Posterior vena cava (tissue), 2 donors: ENCODE measurements around the gene NPR2. TPM values are rescaled to one million over a fixed set of nuclear protein-coding genes. Genes with fewer than 3 reads are reported as not detected.

Experiments
- DNase-seq: peaks from one replicate; pipeline ENCODE4 v3.0.0-alpha.2; 2020; ENCODE audit warnings: low spot score
- intact Hi-C, 2 donors: fragments of 100-400 bp; cut with DNase I; formaldehyde crosslinking; loops; one replicate each; pipeline versions ENCODE4 v1.14.1 to v1.14.2; 2022 to 2023
- total RNA-seq, 2 donors: library from RNA; stranded (reverse); fragmentation: NEBNext Ultra II Directional; extraction: Animal tissue kit (Norgen Biotek cat#: 25700); gene quantifications; one replicate each; pipeline ENCODE4 v1.2.1, GENCODE V29; 2021
- donor health status: DM: yes; HTN: yes; CAD: no.
- donor health status: DM: yes; HTN: yes; CAD: no.

Gene NPR2
- total RNA-seq, 2 donors from 2014 or later: 27.4 to 47.1 TPM

DNA sequence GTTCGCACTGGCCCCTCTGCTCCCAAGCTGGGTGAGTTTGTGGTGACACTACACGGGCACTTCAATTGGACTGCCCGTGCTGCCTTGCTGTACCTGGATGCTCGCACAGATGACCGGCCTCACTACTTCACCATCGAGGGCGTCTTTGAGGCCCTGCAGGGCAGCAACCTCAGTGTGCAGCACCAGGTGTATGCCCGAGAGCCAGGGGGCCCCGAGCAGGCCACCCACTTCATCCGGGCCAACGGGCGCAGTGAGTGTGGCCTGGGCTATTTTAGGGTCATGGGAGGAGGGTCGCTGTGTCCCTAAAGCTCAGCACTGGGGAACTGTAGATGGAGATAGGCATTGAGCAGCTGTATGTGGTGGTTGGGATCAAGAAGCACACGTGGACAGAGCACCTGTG is 1.4 kb downstream of the NPR2 start:
- intact Hi-C loops: loop anchor here (1.0 to 5.0 kb wide), 3 partner anchors 34 to 89 kb away; partner anchors contain the start of genes FAM221B (in 2 of the 2) and TMEM8B (in 1 of the 2)
- no peak for DNase-seq

DNA sequence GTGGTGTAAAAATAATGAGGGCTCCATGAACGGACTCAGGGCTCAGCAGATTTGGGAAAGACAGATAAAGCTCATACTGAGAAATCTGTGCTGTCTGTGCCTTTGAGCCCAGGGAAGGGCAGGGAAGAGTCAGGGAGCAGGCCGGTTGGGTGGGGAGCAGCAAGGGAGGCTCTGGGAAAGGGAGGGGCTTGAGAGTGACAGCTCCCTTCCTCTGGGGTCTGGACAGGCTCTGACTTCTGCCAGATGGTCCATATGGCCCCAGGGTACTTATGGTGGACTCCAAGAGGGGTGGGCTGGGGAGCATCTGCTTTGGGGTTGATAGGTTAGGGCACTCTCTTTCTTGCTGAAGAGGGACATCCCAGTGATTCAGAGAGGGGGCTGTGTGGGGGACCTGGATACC is 2.1 kb downstream of the NPR2 start:
- DNase-seq: no peak
- intact Hi-C loops: loop anchor here (1.0 to 5.0 kb wide), 3 partner anchors 34 to 89 kb away; partner anchors contain the start of genes FAM221B (in 2 of the 2) and TMEM8B (in 1 of the 2)

DNA sequence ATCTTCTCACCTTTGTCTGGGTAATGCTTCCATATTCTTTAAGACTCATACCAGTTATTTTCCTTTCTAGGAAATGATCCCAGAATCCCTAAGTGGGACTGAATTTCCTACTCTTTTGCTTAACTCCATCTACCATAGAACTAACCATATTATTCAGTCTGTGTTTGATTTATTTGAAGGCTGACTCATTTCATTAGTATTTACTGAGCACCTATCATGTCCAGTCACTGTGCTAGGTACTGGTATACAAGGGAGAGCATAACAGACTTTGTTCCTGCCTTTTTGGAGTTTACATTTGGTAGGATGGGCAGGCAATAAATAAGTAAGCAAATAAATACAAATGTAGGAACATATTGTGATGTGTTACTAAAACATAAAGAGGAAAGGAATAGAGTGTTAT is 4.3 kb downstream of the NPR2 start:
- DNase-seq: no peak
- intact Hi-C loops: no loop called here

DNA sequence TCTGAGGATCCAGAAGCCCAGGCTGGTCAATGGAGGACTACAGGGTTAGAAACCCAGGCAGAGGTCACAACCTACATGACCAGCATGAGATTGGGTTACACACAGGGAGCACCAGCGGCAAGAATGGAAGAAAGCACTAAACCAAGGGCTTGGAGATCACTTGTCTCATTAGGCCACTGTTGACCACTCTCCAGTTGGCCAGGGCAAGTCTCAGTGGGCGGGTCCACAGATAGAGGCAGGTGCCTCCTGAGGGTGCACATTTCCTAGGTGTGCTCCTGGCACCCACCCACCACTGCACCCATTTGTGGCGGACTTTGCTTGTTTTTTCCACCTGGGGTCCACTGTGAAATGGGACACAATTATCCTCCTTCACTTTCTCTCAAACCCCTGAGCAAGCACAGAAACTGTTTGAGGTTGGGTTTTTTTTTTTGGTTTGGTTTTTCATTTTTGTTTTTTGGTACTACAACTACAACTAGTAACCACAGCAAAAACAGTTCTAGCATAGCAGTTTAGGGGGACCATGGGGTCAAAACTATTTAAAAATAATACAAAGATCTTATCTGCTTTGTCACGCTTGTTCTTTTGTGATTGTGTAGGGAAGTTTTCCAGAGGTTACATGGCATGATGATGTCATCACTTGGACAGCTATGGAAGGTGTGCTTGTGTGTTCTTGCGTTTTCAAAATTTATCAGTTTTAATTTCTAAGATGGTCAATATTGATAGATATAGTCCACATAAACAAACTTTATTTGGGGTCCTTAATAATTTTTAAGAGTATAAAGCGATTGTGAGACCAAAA is 6.1 kb downstream of the NPR2 start:
- intact Hi-C loops: no loop called here
- no peak for DNase-seq

DNA sequence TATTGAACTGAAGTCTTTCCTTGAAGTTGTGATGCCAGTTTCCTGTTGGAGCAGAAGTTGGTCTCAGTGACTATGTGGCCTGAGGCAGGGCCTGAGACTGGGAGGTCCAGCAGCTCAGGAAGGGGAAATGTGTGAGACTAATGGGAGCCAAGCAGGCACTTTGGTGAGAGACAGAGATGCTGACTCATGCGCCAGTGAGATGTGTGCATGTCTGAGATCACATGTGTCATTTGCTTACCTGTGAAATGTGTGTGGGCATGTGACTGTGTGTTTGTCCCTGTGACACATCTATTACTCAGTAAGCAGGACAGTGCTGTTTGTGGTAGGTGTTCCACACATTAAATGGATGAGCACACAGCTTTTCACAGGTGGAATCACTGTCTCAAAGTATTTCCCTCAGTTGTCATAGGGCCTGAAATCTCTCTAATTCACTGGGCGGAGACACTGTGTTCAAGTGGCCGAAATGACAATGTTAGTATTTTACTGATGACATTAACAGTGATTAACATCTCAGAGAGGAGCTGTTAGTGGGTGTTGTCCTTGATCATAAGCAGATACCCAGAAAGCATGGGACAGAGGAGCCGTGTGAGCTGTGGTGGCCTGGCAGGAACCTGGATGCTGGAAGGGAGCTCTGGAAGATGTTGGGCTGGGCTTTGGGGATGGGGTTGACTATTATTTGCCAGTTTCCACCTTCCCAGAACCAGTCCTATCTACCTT is 7.4 kb downstream of the NPR2 start:
- intact Hi-C loops: no loop called here
- DNase-seq: no peak

DNA sequence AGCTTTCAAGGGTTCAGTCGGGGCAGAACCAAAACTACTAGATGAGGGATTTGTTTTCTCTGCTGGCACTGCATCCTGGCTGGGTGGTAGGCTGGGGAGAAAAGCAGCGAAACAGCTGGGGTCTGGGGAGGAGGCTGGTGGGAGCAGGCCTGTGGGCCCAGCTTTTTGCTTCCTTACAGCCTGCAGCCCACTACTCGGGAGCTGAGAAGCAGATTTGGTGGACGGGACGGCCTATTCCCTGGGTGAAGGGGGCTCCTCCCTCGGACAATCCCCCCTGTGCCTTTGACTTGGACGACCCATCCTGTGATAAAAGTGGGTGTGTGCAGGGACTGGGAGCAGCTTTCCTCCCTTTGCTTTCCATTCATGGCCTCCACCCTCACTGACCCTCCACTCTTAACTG is 9.1 kb downstream of the NPR2 start:
- no peak for DNase-seq
- intact Hi-C loops: no loop called here

DNA sequence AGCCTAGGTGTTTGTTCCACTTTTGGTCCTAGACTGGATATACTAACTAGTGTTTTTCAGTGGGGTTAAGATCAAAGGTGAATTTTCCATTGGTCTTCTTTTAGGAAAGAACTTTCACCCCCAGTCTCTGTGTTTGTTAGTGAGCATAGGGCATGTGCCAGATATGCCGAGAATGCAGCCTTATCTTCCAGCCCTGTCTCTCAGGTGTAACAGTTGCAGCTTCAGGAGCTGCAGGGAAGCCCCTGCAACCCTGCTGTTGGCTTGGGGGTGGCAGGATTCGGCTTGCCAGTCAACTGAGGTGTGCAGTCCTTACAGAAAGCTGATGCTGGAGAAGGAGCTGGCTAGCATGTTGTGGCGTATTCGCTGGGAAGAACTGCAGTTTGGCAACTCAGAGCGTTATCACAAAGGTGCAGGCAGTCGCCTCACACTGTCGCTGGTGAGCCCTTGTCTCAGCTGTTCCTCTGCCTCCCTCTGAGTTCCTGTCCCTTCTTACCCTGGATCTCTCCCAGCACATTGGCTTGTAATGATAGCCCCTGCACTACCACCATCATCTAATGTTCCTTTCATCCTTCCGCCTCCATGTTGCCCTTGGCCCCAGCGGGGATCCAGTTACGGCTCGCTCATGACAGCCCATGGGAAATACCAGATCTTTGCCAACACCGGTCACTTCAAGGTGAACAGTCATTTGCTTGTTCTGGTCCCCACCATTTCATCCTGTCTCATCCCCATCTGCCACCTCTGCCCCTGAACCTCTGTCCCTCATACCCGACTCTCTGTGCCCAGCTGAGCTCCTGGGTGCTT is 10.1 kb downstream of the NPR2 start:
- DNase-seq: no peak
- intact Hi-C loops: no loop called here

DNA sequence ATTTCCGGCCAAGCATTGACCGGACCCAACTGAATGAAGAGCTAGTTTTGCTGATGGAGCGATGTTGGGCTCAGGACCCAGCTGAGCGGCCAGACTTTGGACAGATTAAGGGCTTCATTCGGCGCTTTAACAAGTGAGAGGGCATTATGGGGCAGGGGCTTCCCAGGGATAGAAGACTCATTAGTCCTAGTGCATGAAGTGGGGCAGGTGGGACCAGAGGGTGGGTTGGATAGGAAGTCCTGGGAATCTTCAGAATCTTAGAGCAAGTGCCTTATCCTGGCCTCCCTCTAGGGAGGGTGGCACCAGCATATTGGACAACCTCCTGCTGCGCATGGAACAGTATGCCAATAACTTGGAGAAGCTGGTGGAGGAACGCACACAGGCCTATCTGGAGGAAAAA is 14.7 kb downstream of the NPR2 start:
- DNase-seq: no peak
- intact Hi-C loops: no loop called here

DNA sequence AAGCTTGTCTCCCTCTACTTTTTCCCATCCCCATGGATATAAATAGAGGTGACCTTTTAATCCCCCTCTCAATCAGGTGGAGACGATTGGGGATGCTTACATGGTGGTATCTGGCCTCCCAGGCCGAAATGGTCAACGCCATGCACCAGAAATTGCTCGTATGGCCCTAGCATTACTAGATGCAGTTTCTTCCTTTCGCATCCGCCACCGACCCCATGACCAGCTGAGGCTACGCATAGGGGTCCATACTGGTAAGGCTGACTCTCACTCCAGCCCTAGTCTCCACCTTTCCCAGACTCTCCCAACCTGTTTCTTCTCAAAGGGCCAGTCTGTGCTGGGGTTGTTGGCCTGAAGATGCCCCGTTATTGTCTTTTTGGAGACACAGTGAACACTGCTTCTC is 17.0 kb downstream of the NPR2 start:
- DNase-seq: no peak
- intact Hi-C loops: no loop called here

DNA sequence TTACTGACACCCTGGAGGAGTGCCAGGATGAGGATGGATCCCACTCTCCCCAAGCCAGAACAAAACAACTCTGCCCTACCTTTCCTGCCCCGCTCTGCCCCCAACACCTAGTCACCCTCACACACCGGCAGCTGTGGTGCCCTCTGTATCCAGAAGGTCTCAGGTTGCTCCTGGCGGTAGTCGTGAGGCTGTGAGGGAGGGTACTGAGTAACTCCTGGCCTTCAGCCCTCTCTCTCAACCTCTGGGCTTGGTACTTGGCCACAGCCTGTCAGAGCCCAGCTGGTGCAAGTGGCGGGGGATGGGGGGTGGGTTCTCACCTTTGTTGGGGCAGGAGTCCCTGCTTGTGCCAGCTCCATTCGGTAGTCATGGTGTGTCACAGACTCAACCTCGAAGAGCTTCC is 18.7 kb downstream of the NPR2 start:
- intact Hi-C loops: loop anchor here in 1 of 2 donors (10.0 kb wide), 1 partner anchor 145 kb away; the partner anchor contains the start of gene ARHGEF39

DNA sequence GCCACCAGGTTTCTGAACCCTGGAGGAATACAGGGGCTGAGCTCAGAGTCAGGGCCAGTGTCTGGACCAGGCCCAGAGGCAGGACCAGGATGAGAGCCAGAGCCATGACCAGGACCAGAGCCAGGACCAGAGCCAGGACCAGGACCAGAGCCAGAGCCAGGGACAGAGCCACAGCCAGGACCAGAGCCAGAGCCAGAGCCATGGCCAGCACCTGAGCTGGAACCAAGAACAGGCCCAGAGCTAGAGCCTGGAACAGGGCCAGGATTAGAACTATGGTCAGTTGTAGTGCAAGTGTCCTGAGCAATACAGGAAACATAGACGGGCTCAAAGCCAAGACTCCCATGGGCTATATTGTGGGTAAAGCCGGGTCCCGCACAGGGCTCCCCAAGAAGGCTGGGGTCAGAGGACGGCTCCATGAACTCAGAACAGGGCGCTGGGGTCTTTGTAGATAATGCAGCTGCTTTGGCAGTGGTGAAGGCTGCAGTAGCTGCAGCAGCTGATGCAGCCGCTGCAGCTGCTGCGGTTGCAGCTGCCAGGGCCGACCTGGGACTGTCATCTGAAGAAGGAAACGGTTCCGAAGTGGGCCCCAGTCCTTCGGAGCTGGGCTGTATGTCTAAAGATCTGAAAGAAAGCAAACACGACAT is 20.1 kb downstream of the NPR2 start:
- DNase-seq: no peak
- intact Hi-C loops: loop anchor here in 1 of 2 donors (10.0 kb wide), 1 partner anchor 147 kb away; the partner anchor contains the start of gene ARHGEF39

More for the DNA sequence above, 18.7 kb downstream of the NPR2 start:
- no peak for DNase-seq

DNA sequence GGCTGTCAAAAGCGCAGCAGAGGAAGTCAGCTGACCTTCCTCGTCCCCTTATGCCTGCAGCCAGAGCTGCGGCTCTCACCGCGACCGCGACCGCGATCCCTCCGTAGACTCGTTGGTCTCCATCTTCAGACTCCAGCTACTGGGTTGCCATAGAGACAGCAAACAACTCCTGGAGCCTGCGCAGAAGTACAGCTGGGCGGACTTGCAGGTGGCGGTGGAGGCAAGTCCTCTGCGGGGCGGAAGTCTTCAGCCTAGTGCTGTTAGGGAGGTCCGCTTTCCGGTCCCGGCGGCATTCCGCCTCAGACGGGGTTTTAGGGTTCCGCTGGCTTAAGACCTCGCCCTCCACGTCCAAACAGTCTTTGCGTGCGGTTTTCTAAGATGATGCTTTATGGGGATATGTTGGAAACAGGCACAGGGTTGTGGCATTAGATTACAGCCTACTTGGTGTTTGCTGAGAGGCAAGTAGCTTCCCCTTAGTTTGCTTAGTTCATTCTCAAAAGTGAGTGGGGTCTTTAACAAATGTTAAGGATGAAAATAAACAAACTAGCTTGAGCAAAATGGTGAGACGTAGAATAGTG is 20.7 kb downstream of the NPR2 start, which contains the start of gene SPAG8:
Gene SPAG8, minus strand, starts transcription at position 238 of the 578 bp plus-strand sequence. Its CDS starts 115 bp downstream, at position 123.
- intact Hi-C loops: loop anchor here in 1 of 2 donors (10.0 kb wide), 1 partner anchor 147 kb away; the partner anchor contains the start of gene ARHGEF39
- DNase-seq: peak; percentile 98

DNA sequence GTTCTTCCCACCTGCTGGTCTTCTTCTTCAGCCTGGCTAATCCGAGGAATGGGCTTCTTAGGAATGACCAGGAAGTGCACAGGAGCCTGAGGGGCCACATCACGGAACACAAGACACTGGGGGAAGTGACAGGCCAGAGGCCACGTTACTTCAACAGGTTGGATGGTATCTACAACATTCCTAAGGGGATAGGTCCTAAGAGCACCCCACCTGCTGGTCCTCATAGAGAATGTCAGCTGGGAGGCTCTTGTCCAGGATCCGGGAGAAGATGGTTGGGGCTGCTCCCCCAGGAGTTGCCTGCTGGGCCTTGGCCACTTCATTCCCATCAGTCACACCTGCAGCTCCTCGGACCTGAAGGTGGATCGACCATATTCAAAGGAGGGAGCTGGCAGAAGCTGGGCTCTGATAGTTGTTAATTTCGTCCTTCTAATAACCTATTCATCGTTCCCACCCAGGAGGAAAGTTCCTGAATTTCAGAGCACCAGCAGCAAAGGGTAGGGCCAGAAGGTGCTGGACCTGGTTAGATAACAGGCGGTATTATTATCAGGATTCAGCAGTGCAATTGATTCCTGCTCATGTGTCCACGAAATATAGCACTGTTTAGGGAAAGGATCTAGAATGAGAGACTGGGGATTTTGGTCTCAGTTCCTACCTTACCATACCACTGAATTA is 22.2 kb downstream of the NPR2 start:
- intact Hi-C loops: loop anchor here in 1 of 2 donors (10.0 kb wide), 1 partner anchor 149 kb away; the partner anchor contains the start of gene ARHGEF39
- no peak for DNase-seq

DNA sequence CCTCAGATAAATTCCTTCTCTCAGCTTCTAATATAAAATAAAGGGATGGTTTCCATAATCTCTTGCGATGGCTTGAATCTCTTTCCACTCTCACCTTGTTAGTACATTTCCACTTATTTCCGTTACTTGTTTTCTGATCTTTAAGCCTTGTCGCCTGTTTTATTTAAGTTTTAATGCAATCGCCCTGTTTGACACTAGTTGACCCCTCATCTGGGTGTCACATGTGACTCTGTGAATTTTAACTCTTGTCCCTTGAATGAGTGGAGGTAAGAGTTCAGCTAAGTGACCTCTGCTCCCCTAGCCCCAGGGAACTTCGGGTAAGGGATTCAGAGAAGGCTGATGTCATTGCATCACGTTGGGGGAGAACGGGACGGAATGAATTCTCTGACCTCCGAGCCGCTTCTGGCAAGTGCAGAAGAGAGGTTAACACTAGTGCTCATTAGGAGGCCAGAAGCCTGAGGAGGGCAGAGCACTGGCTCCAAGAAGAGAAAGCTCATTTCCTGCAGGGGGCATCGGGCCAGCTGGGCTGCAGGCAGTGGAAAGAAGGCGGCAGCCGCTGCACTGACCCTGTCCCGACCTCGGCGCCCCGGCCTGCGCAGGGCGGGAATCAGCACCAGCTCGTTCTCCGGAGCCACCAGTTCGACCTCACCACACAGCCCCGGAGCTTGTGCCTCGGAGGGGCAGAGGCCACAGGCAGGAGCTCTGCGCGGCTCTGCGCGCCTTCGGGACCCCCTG is 22.9 kb downstream of the NPR2 start:
- DNase-seq: peak; percentile 92
- intact Hi-C loops: loop anchor here in 1 of 2 donors (10.0 kb wide), 1 partner anchor 149 kb away; the partner anchor contains the start of gene ARHGEF39

DNA sequence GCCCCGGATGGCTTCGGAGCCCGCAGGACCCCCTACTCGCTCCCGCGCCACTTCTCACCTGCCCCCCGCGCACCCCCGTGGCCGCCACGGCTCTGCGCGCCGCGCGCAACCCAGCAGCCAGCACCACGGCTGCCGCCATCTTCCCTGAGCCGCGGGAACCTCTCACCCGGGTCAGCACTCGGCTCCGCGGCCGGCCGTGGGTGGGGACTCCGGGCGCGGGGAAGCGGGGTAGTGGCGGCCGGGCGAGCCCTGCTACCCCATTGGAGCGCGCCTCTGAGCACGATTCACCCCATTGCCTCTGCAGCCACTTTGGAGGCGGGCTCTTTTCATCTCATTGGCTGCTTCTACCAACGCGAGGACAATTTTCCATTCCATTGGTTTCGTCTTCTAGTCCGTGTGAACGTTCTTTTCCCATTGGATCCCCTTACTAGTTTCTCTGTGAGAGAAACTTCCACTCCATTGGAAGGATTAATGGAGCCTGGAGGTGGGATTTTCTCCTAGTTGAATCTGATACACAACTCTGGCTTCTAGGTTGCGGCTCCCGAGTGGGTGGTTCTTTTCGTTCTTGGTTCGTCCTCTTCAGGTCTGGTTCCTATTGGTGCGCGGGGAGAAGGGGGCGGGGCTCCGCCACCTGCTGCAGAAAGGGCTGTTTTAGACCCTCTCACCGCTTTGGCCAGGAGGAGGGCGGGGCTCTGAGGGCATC is 23.6 kb downstream of the NPR2 start, which contains the start of gene HINT2:
Gene HINT2, minus strand, starts transcription at position 202 of the 703 bp plus-strand sequence. Its CDS starts 63 bp downstream, at position 139.
- intact Hi-C loops: loop anchor here in 1 of 2 donors (10.0 kb wide), 1 partner anchor 150 kb away; the partner anchor contains the start of gene ARHGEF39
- DNase-seq: peak; percentile 98

DNA sequence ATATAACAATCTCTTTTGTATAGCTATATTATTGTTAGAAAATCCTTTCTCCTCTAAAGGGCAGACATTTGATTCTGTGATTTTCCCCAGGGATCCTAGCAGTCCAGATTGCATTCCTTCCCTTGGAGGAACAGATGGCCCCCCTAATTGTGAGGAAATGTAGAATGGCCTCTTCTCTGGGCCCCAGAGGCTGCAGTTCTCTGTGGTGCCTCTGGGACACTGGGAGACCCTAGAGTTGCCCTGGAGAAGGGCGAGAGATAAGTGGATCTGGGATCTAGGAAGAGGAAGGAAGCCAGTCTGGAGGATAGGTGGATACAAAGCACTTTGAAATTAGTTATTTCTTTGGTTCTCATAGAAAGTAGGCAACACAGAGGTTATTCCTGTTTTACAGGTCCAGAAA is 25.3 kb downstream of the NPR2 start:
- intact Hi-C loops: loop anchor here in 1 of 2 donors (10.0 kb wide), 1 partner anchor 152 kb away; the partner anchor contains the start of gene ARHGEF39
- no peak for DNase-seq
